K562 (cell line): ENCODE results near the gene HAPLN2. TPM values are rescaled to one million over a fixed set of nuclear protein-coding genes. Genes with fewer than 3 reads are reported as not detected.
A peak's percentile ranks its signal among the peaks of the same experiment; 100 is the strongest.

Experiments used
- ATF1 ChIP-seq, 2 experiments: fragments of 450-650 bp in 1 of 2; IDR thresholded peaks; 2 replicates each; pipeline ENCODE4 v1.6.1; 2016; ENCODE audit warnings: missing compliant biosample characterization in 1 of 2, missing genetic modification characterization in 1 of 2
- BRF2 ChIP-seq: IDR thresholded peaks from 3 replicates; pipeline ENCODE4 v1.6.1; 2011; ENCODE audit warnings: borderline replicate concordance, mild to moderate bottlenecking; ENCODE audit not compliant: insufficient read length, insufficient read depth
- DMBX1 ChIP-seq: fragments of 250-450 bp; sonication (Bioruptor Pico); IDR thresholded peaks from 2 replicates; pipeline ENCODE4 v1.8.0; 2022; ENCODE audit warnings: inconsistent platforms, mild to moderate bottlenecking, moderate library complexity, borderline replicate concordance
- ELF4 ChIP-seq: fragments of 450-650 bp; formaldehyde crosslinking; IDR thresholded peaks from 2 replicates; pipeline ENCODE4 v1.4.0; 2022; ENCODE audit warnings: missing genetic modification characterization
- GTF2E2 ChIP-seq: fragments of 200-800 bp; sonication (Bioruptor generic); IDR thresholded peaks from 2 replicates; pipeline ENCODE4 v1.6.1; 2016; ENCODE audit warnings: missing genetic modification characterization, missing compliant biosample characterization
- HDAC8 ChIP-seq: fragments of 450-650 bp; IDR thresholded peaks from 2 replicates; pipeline ENCODE4 v1.6.1; 2016; ENCODE audit warnings: mild to moderate bottlenecking, missing genetic modification characterization, moderate library complexity, missing compliant biosample characterization
- KLF13 ChIP-seq: fragments of 450-650 bp; IDR thresholded peaks from 2 replicates; pipeline ENCODE4 v1.6.1; 2016; ENCODE audit warnings: missing genetic modification characterization, low read depth, mild to moderate bottlenecking, missing compliant biosample characterization, moderate library complexity, borderline replicate concordance
- MCM5 ChIP-seq: fragments of 450-650 bp; IDR thresholded peaks from 2 replicates; pipeline ENCODE4 v1.6.1; 2016; ENCODE audit warnings: low read depth
- MXI1 ChIP-seq: IDR thresholded peaks from 2 replicates; pipeline ENCODE4 v1.6.1; 2011; ENCODE audit warnings: low read depth, mild to moderate bottlenecking, improper control_type of control experiment, low read length
- NR3C1 ChIP-seq: sonication (generic); formaldehyde crosslinking; IDR thresholded peaks from 2 replicates; pipeline ENCODE4 v1.8.1; 2022; ENCODE audit warnings: missing genetic modification reagents
- POLR2AphosphoS5 ChIP-seq: IDR thresholded peaks from 2 replicates; pipeline ENCODE4 v1.6.1; 2011; ENCODE audit warnings: mild to moderate bottlenecking, low read depth, low read length, moderate library complexity; ENCODE audit not compliant: control insufficient read depth, insufficient read depth
- POU5F1 ChIP-seq: fragments of 150-350 bp; IDR thresholded peaks from 2 replicates; pipeline ENCODE4 v1.6.1; 2014; ENCODE audit warnings: borderline replicate concordance, low read length, low read depth, mild to moderate bottlenecking; ENCODE audit not compliant: partially characterized antibody
- STAT5A ChIP-seq: IDR thresholded peaks from 2 replicates; pipeline ENCODE4 v1.6.1; 2012; ENCODE audit warnings: low read length, inconsistent platforms, borderline replicate concordance
- TSHZ1 ChIP-seq: fragments of 250-450 bp; sonication (Bioruptor Pico); IDR thresholded peaks from 2 replicates; pipeline ENCODE4 v1.4.0; 2020; ENCODE audit warnings: mild to moderate bottlenecking, moderate library complexity
- U2AF1 ChIP-seq: fragments of 200-400 bp; formaldehyde crosslinking; optimal IDR thresholded peaks from 2 replicates; pipeline ENCODE3; 2017; ENCODE audit warnings: mild to moderate bottlenecking, low read depth, low read length, moderate library complexity
- XRCC3 ChIP-seq: fragments of 450-650 bp; IDR thresholded peaks from 2 replicates; pipeline ENCODE4 v1.6.1; 2017; ENCODE audit warnings: mild to moderate bottlenecking, moderate library complexity
- ZFX ChIP-seq: sonication (generic); formaldehyde crosslinking; IDR thresholded peaks from 2 replicates; pipeline ENCODE4 v1.8.0; 2022; ENCODE audit warnings: mild to moderate bottlenecking, missing genetic modification reagents, moderate library complexity
- ZNF12 ChIP-seq: sonication (generic); formaldehyde crosslinking; IDR thresholded peaks from 2 replicates; pipeline ENCODE4 v1.4.0; 2020; ENCODE audit warnings: mild to moderate bottlenecking, missing genetic modification reagents
- ZNF143 ChIP-seq: sonication (generic); formaldehyde crosslinking; IDR thresholded peaks from 2 replicates; pipeline ENCODE4 v1.9.0; 2022; ENCODE audit warnings: mild to moderate bottlenecking, missing genetic modification reagents
- ZNF668 ChIP-seq: fragments of 250-450 bp; sonication (Bioruptor Pico); IDR thresholded peaks from 2 replicates; pipeline ENCODE4 v1.8.0; 2022; ENCODE audit warnings: mild to moderate bottlenecking, inconsistent platforms
- polyA plus RNA-seq, 8 experiments: library from polyadenylated mRNA; depleted of rRNA in 4 of 8; stranded (reverse) in 5 of 8; unstranded in 3 of 8; fragments of >200 nt; fragmentation: Nextera tagmentation in 2 of 8; fragmentation: Illumina TruSeq in 1 of 8; extraction: Ambion mirVana in 2 of 8; extraction: Trizol in 1 of 8; gene quantifications; 2 replicates each; pipeline versions ENCODE4 v1.2.1 to v1.2.3, GENCODE V29; 2011 to 2014; ENCODE audit warnings: inconsistent platforms in 1 of 8, missing spikeins in 1 of 8
- total RNA-seq, 7 experiments: library from RNA; depleted of rRNA in 6 of 7; stranded (reverse); fragments of >200 nt in 6 of 7; fragmentation: Illumina TruSeq in 2 of 7; extraction: Trizol in 2 of 7; gene quantifications; 2 replicates each; pipeline versions ENCODE4 v1.2.1 to v1.2.3, GENCODE V29; 2011 to 2021; ENCODE audit warnings: low replicate concordance in 1 of 7
- TF ChIP-seq, protein P1 (sequence below): fragments of 450-650 bp; IDR thresholded peaks from 2 replicates; pipeline ENCODE4 v1.6.1; 2016; ENCODE audit warnings: borderline replicate concordance

Gene HAPLN2
- total and polyA plus RNA-seq, 9 of the 15 experiments (the other 6 are each of a cell fraction or from before 2014, with no cell fraction given) = 0.14 to 5.2 (median 3.8) TPM; not detected in 4

- TF ChIP-seq, protein P1, sequence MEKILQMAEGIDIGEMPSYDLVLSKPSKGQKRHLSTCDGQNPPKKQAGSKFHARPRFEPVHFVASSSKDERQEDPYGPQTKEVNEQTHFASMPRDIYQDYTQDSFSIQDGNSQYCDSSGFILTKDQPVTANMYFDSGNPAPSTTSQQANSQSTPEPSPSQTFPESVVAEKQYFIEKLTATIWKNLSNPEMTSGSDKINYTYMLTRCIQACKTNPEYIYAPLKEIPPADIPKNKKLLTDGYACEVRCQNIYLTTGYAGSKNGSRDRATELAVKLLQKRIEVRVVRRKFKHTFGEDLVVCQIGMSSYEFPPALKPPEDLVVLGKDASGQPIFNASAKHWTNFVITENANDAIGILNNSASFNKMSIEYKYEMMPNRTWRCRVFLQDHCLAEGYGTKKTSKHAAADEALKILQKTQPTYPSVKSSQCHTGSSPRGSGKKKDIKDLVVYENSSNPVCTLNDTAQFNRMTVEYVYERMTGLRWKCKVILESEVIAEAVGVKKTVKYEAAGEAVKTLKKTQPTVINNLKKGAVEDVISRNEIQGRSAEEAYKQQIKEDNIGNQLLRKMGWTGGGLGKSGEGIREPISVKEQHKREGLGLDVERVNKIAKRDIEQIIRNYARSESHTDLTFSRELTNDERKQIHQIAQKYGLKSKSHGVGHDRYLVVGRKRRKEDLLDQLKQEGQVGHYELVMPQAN = peak; percentile 99
- no peak for TF ChIP-seq DMBX1
- no peak for TF ChIP-seq ZNF12 (CRISPR knock-in tag)
- TF ChIP-seq POLR2AphosphoS5 = no peak
- TF ChIP-seq ZFX (CRISPR knock-in tag) = peak; percentile 67
- TF ChIP-seq ELF4 = no peak
- no peak for TF ChIP-seq GTF2E2
- TF ChIP-seq KLF13 (tag) = peak; percentile 82; the same call in 1 of the 2 replicates
- peak; percentile 69; the same call in 1 of the 2 replicates for TF ChIP-seq MXI1
- TF ChIP-seq XRCC3 = no peak
- peak; percentile 94 for TF ChIP-seq ZNF143 (CRISPR knock-in tag)
- TF ChIP-seq NR3C1 (CRISPR knock-in tag) = no peak
- TF ChIP-seq TSHZ1 = no peak
- no peak for TF ChIP-seq ZNF668 (CRISPR knock-in tag)
- TF ChIP-seq BRF2 = no peak
- TF ChIP-seq MCM5 = no peak
- no peak for TF ChIP-seq U2AF1
- no peak for TF ChIP-seq STAT5A
- TF ChIP-seq ATF1 (CRISPR knock-in tag; IDR thresholded peaks at IDR 0.05) = no peak
- TF ChIP-seq ATF1 (tag; IDR thresholded peaks at IDR 0.05) = peak; percentile 89
- TF ChIP-seq POU5F1 = no peak
- TF ChIP-seq HDAC8 = no peak
Measured at GRCh38 chr1:156571919-156572662, 47.1 kb upstream of the HAPLN2 start, which contains the start of gene IQGAP3 (continued).
